Natural killer cell treated with Interleukin-12 subunit alpha and Interleukin-12 subunit beta and Interleukin-15 and Interleukin-18, amount 100 ng/mL, for 72 hours (primary cell): ENCODE results near the gene RIPPLY3. TPM values are rescaled to one million over a fixed set of nuclear protein-coding genes. Genes with fewer than 3 reads are reported as not detected.
"Not testable (repeated sequence)": the region's sequence is repeated elsewhere in the genome, so short reads cannot be mapped to it uniquely, and the experiment has no call there.

Experiments used
- ATAC-seq, 2 donors: fragments of 150-1000 bp; cut with Tn5 transposase in 1 of 2; sonication (Bioruptor Pico), chemical (Tn5 transposase) in 1 of 2; 2 replicates each; pipeline ENCODE4 v1.10.0; 2021
- DNase-seq: peaks from one replicate; pipeline ENCODE4 v3.0.0; 2022; ENCODE audit warnings: low spot score
- H3K27ac Mint-ChIP-seq, 2 donors: 1 replicate in 1 of 2; 2 replicates in 1 of 2; pipeline ENCODE4 v1.8.0; 2022; ENCODE audit warnings: mixed read lengths in 2 of 2, mild to moderate bottlenecking in 1 of 2, moderate library complexity in 1 of 2
- H3K27me3 Mint-ChIP-seq, 2 donors: 1 replicate in 1 of 2; 2 replicates in 1 of 2; pipeline ENCODE4 v1.8.0; 2022; ENCODE audit warnings: mixed read lengths in 2 of 2
- H3K36me3 Mint-ChIP-seq: one replicate; pipeline ENCODE4 v1.8.0; 2022; ENCODE audit warnings: mixed read lengths
- H3K4me1 Mint-ChIP-seq, 2 donors: 1 replicate in 1 of 2; 2 replicates in 1 of 2; pipeline ENCODE4 v1.8.0; 2022; ENCODE audit warnings: low read depth in 2 of 2, mixed read lengths in 2 of 2, mild to moderate bottlenecking in 1 of 2
- H3K4me3 Mint-ChIP-seq: one replicate; pipeline ENCODE4 v1.8.0; 2022; ENCODE audit warnings: mixed read lengths
- H3K9me3 Mint-ChIP-seq: 2 replicates; pipeline ENCODE4 v1.8.0; 2022; ENCODE audit warnings: mixed read lengths
- total RNA-seq, 2 donors: library from RNA; stranded (reverse); gene quantifications; one replicate each; pipeline ENCODE4 v1.2.3, GENCODE V29; 2022

The RIPPLY3 gene
- total RNA-seq, 2 donors from 2014 or later = not detected

GRCh38 chr21:37009740-37010341 is 3.3 kb downstream of the RIPPLY3 start:
- no peaks in the 10 kb centered on the region for H3K36me3 Mint-ChIP-seq
- no peaks in the 10 kb centered on the region for H3K9me3 Mint-ChIP-seq
- ATAC-seq (peak; percentile 86 to 91), DNase-seq (peak; percentile 80)
- H3K27me3 Mint-ChIP-seq = peaks cover 15 to 20% of the 10 kb centered on the region in 2 donors
- H3K4me1 Mint-ChIP-seq = peaks cover 0 to 5% of the 10 kb centered on the region in 2 donors
- H3K27ac Mint-ChIP-seq = no peak overlapping the region
- peak overlapping the region; percentile 39 for H3K4me3 Mint-ChIP-seq

GRCh38 chr21:37017951-37018679 is 11.6 kb downstream of the RIPPLY3 start:
- Mint-ChIP-seq H3K4me1 (no peaks in the 10 kb centered on the region), H3K9me3 (no peaks in the 10 kb centered on the region), H3K4me3 (no peak overlapping the region), H3K27ac (no peak overlapping the region), H3K36me3 (no peaks in the 10 kb centered on the region), H3K27me3 (peaks cover 4 to 7% of the 10 kb centered on the region in 2 donors)
- ATAC-seq (peak in 1 of 2 donors; percentile 27), DNase-seq (no peak)

GRCh38 chr21:37026499-37026898 is 20.0 kb downstream of the RIPPLY3 start:
- H3K4me3 Mint-ChIP-seq = no peak overlapping the region
- no peaks in the 10 kb centered on the region for H3K36me3 Mint-ChIP-seq
- DNase-seq (no peak), ATAC-seq (no peak)
- peaks cover 3 to 14% of the 10 kb centered on the region in 2 donors for H3K27me3 Mint-ChIP-seq
- no peak overlapping the region for H3K27ac Mint-ChIP-seq
- no peaks in the 10 kb centered on the region for H3K4me1 Mint-ChIP-seq
- no peaks in the 10 kb centered on the region for H3K9me3 Mint-ChIP-seq

GRCh38 chr21:37028570-37028969 is 22.1 kb downstream of the RIPPLY3 start:
- ATAC-seq (no peak), DNase-seq (no peak)
- Mint-ChIP-seq H3K4me1 (no peaks in the 10 kb centered on the region), H3K4me3 (no peak overlapping the region), H3K9me3 (no peaks in the 10 kb centered on the region), H3K27me3 (peaks cover 3 to 14% of the 10 kb centered on the region in 2 donors), H3K27ac (no peak overlapping the region), H3K36me3 (no peaks in the 10 kb centered on the region)

- no peak overlapping the region for H3K4me3 Mint-ChIP-seq
- no peak for DNase-seq
- no peaks in the 10 kb centered on the region for H3K36me3 Mint-ChIP-seq
- H3K27ac Mint-ChIP-seq = no peak overlapping the region
- no peaks in the 10 kb centered on the region for H3K9me3 Mint-ChIP-seq
- no peak for ATAC-seq
- H3K27me3 Mint-ChIP-seq = peaks cover 3 to 14% of the 10 kb centered on the region in 2 donors
- H3K4me1 Mint-ChIP-seq = no peaks in the 10 kb centered on the region
Measured at GRCh38 chr21:37030864-37031263, 24.4 kb downstream of the RIPPLY3 start.

- H3K4me3 Mint-ChIP-seq = no peak overlapping the region
- no peak for ATAC-seq
- H3K27ac Mint-ChIP-seq = no peak overlapping the region
- H3K9me3 Mint-ChIP-seq = no peaks in the 10 kb centered on the region
- peaks cover 0 to 7% of the 10 kb centered on the region in 2 donors for H3K27me3 Mint-ChIP-seq
- no peaks in the 10 kb centered on the region for H3K4me1 Mint-ChIP-seq
- no peak for DNase-seq
- no peaks in the 10 kb centered on the region for H3K36me3 Mint-ChIP-seq
Measured at GRCh38 chr21:37032293-37032692, 25.8 kb downstream of the RIPPLY3 start.

- DNase-seq (no peak), ATAC-seq (no peak)
- no peak overlapping the region for H3K4me3 Mint-ChIP-seq
- H3K4me1 Mint-ChIP-seq = no peaks in the 10 kb centered on the region
- H3K36me3 Mint-ChIP-seq = no peaks in the 10 kb centered on the region
- no peaks in the 10 kb centered on the region for H3K9me3 Mint-ChIP-seq
- H3K27me3 Mint-ChIP-seq = peaks cover 0 to 7% of the 10 kb centered on the region in 2 donors
- no peak overlapping the region for H3K27ac Mint-ChIP-seq
Measured at GRCh38 chr21:37032877-37033471, 26.5 kb downstream of the RIPPLY3 start.

- H3K4me3 Mint-ChIP-seq, DNase-seq, H3K36me3 Mint-ChIP-seq, H3K27ac Mint-ChIP-seq, H3K4me1 Mint-ChIP-seq, H3K9me3 Mint-ChIP-seq, H3K27me3 Mint-ChIP-seq, ATAC-seq: not testable (repeated sequence)
Measured at GRCh38 chr21:37034394-37034793, 27.9 kb downstream of the RIPPLY3 start.

- H3K9me3 Mint-ChIP-seq = no peaks in the 10 kb centered on the region
- H3K36me3 Mint-ChIP-seq = no peaks in the 10 kb centered on the region
- H3K27me3 Mint-ChIP-seq = peaks cover 3 to 4% of the 10 kb centered on the region in 2 donors
- DNase-seq (no peak), ATAC-seq (no peak)
- H3K4me3 Mint-ChIP-seq = no peak overlapping the region
- H3K27ac Mint-ChIP-seq = no peak overlapping the region
- H3K4me1 Mint-ChIP-seq = no peaks in the 10 kb centered on the region
Measured at GRCh38 chr21:37036177-37036576, 29.7 kb downstream of the RIPPLY3 start.

GRCh38 chr21:37039411-37040075 is 33.0 kb downstream of the RIPPLY3 start:
- H3K27me3 Mint-ChIP-seq = peaks cover 0 to 3% of the 10 kb centered on the region in 2 donors
- no peak overlapping the region for H3K4me3 Mint-ChIP-seq
- H3K27ac Mint-ChIP-seq = no peak overlapping the region
- no peak for ATAC-seq
- no peaks in the 10 kb centered on the region for H3K36me3 Mint-ChIP-seq
- H3K4me1 Mint-ChIP-seq = no peaks in the 10 kb centered on the region
- no peak for DNase-seq
- H3K9me3 Mint-ChIP-seq = no peaks in the 10 kb centered on the region

GRCh38 chr21:37040212-37040611 is 33.7 kb downstream of the RIPPLY3 start:
- H3K9me3 Mint-ChIP-seq = no peaks in the 10 kb centered on the region
- no peaks in the 10 kb centered on the region for H3K36me3 Mint-ChIP-seq
- H3K27ac Mint-ChIP-seq = no peak overlapping the region
- no peak for DNase-seq
- peaks cover 0 to 3% of the 10 kb centered on the region in 2 donors for H3K4me1 Mint-ChIP-seq
- no peak for ATAC-seq
- H3K27me3 Mint-ChIP-seq = peaks cover 0 to 3% of the 10 kb centered on the region in 2 donors
- no peak overlapping the region for H3K4me3 Mint-ChIP-seq

GRCh38 chr21:37041706-37042271 is 35.3 kb downstream of the RIPPLY3 start:
- no peak for ATAC-seq
- no peak for DNase-seq
- Mint-ChIP-seq H3K4me3 (no peak overlapping the region), H3K9me3 (no peaks in the 10 kb centered on the region), H3K27ac (no peak overlapping the region), H3K27me3 (peaks cover 0 to 3% of the 10 kb centered on the region in 2 donors), H3K36me3 (no peaks in the 10 kb centered on the region), H3K4me1 (peaks cover 0 to 3% of the 10 kb centered on the region in 2 donors)

GRCh38 chr21:37043818-37044217 is 37.3 kb downstream of the RIPPLY3 start:
- Mint-ChIP-seq H3K36me3 (no peaks in the 10 kb centered on the region), H3K27me3 (peaks cover 3 to 13% of the 10 kb centered on the region in 2 donors), H3K4me3 (no peak overlapping the region), H3K27ac (no peak overlapping the region), H3K9me3 (no peaks in the 10 kb centered on the region), H3K4me1 (peaks cover 0 to 3% of the 10 kb centered on the region in 2 donors)
- ATAC-seq (no peak), DNase-seq (no peak)
